Stimulated activated CD4-positive, alpha-beta T cell treated with anti-CD3 and anti-CD28 coated beads, TNF-alpha, amount 100 ng/mL, for 4 hours (primary cell): ENCODE measurements around the gene GRK1.

Experiments used
- DNase-seq, 3 experiments: peaks; one replicate each; pipeline ENCODE4 v3.0.0-alpha.2; 2020; ENCODE audit warnings: low read depth in 3 of 3

The GRK1 gene

DNA sequence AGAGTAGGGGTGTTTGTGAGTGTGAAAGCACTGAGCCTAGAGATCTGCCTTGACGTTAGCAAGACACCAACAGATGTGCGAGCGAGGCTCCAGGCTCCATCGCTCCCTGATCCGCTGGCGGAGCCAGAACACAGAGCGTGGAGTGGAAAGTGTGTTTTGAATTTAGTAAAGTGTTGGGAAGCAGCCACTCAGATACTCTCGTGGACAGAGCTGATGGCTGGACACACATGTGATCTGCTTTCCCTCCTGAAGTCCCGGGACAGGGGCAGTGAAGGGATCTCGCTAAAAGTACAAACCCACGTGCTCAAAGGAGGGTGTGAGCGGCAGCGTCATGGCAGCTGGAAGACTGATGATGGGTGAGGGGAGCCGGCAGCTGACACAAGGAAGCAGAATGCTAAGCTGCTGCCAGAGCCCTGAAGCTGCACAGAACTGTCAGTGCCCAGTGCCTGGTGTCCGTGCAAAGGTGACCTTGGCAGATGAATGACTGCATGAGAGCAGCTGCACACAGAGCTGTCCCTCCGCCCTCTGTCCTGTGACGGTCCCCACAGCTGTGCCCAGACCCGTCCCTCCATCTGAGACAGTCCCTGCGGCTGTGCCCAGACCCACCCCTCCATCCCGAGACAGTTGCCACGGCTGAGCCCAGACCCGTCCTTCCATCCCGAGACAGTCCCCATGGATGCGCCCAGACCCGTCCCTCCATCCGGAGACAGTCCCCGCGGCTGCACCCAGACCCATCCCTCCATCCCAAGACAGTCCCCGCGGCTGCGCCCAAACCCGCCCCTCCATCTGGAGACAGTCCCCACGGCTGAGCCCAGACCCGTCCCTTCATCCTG is 62.4 kb downstream of the GRK1 start:
- no peak for DNase-seq

DNA sequence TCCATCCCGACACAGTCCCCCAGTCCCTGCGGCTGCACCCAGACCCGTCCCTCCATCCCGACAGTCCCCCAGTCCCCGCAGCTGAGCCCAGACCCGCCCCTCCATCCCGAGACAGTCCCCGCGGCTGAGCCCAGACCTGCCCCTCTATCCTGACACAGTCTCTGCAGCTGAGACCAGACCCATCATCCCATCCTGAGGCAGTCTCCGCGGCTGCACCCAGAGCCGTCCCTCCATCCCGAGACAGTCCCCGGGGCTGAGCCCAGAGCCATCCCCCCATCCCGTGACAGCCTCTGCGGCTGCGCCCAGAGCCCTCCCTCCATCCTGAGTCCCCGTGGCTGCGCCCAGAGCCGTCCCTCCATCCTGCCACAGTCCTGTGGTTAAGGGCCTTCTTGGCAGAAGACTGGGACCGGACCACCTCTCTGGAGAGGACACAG is 63.3 kb downstream of the GRK1 start:
- no peak for DNase-seq

DNA sequence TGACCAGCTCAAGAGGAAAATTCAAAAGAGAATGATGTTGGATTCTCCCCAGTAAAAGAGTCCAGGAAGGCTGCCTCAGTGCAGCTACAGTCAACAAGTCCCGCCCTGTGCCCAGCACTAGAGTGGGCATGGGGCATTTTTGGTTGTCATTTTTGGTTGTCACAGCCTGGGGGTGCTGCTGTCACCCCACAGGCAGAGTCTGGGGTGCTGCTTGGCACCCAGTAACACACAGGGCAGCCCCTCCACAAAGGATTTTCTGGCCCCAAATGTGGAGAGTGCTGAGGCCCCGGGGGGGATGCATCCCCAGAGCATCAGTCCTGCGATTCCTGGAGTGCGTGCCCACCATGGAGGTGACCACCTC is 63.8 kb downstream of the GRK1 start:
- DNase-seq, result no peak

DNA sequence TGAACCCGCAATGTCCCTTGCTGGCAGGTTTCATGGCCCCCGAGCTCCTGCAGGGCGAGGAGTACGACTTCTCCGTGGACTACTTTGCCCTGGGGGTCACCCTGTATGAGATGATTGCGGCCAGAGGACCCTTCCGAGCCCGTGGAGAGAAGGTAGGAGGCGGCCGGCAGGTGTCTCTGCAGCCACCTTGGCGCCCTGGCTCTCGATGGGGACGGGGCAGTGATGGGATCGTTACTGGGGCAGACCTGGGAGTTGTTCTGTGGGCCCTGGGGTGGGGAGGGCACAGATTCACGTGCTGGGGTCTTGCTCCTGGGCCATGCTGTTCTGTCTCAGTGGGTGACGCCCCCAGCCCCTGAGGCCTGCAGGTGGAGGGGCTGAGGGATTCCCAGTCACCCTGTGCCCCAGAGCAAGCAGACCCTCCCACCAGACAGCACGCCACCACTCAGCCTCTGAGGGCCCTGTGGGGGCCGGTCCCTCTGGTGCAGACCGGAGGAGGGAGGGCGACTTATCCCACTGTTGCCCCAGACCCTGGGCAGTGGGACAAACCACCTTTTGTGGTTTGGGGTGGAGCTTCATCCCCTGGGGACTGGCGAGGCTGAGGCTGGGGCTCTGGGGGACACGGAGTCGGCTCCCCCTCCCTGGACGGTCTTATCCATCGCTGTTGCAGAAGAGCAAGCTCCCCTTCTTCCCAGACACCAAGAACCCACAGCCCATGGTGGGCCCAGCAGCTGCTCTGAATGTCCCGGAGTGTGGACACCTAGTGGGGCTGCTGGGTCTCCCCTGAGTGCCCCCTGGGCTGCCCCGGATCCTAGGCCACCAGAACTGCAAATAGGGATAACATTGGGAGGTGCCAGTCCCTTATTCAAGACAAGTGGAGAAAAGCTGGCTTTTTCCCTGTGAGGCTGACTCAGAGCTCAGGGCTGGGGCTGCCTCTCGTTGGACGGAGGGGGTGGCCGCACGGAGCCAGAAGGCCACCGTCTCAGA is 64.5 kb downstream of the GRK1 start:
- no peak for DNase-seq

DNA sequence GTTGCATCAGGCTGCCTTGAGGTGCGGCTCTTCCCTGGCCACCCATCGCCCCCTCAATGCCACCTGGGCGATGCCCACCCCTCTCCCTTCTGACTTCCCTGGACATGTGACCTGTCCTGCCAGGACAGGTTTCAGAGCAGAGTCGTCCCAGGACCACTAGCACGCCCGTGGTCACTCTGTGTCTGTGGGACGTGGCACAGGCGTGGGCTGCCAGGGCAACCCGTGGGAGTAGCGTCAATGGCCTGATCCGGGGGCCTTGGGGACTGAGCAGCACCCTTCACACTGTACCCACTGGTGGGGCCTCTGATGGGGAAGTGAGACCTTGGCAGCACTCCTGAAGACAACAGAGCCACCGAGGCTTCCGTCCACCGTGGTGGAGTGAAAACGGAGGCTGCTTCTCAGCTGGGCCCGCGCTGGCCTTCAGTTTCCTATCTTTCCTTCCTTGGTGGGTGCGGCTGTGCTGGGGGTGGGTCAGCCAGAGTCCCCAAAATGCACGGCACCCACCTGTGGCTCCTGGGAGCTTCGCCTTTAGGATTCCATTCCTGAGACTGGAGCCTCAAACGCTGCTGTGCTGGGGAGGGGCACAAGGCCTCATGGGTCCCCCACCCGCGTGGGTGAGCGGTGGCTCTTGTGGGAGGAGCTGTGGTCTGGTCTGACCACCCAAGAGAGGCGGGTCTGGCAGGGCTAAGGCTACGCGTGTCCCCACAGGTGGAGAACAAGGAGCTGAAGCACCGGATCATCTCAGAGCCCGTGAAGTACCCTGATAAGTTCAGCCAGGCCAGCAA is 65.3 kb downstream of the GRK1 start:
- no peak for DNase-seq

DNA sequence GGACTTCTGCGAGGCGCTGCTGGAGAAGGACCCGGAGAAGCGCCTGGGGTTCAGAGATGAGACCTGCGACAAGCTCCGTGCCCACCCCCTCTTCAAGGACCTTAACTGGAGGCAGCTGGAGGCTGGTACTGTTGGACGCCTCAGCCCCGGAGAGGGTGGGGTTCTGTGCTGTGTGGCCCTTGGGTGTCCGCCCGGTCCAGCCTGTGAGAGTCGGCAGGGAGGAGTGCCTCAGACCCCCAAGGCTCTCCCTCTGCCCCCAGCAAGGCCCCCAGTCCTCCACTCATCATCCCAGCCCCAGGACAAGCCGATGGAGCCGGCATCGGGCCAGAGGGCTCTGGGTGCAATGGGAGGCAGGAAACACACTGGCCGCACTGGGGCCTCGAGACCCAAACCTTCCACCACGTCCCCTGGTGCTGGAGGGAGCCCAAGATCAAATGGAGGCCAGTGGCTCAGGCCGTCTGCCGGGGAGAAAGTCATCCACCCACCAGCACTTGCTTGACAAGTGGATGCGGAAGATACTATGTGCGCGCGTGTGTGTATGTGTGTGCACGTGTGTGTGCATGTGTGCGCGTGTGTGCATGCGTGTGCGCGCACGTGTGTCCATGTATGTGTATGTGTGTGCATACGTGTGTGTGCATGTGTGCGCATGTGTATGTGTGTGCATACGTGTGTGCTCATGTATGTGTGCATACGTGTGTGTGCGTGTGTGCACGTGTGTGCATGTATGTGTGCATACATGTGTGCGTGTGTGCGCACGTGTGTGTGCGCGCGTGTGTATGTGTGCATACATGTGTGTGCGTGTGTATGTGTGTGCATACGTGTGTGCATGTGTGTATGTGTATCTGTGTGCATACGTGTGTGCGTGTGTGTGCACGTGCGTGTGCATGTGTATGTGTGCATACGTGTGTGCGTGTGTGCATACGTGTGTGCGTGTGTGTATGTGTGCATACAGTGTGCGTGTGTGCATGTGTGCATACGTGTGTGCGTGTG is 66.2 kb downstream of the GRK1 start:
- DNase-seq, result no peak

DNA sequence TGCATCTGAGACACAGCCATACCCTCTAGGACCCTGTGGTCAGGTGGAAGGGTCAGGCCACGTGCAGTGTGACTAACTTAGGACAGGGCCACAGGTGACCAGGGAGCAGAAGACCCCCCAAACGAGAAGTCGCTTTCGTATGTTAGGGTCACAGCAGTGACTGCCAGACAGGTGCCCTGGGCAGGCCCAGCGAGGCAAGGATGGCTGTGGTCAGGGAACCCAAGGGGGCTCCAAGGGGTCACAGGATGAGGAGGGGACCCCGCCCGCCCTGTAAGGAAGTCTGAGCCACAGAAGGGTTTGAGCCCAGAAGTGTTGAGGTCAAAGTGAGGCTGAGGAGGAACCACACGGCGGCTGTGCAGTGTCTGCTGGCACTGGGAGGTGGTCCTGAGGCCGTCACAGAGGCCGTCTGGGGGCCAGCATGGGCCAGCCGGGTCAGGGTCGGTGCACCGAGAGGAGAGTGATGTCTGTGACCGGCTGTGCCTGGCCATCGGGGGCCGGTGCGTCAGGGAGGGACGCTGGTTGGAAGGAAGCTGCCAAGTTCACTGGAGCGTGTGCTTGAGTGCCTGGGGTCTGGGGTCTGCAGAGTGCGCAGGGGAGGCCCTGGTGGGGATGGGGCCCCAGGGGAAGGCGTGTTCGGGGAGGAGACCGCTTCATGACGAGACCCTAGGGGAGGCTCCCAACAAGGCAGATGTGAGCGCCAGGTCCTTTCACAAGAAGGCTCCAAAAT is 67.2 kb downstream of the GRK1 start:
- no peak for DNase-seq

DNA sequence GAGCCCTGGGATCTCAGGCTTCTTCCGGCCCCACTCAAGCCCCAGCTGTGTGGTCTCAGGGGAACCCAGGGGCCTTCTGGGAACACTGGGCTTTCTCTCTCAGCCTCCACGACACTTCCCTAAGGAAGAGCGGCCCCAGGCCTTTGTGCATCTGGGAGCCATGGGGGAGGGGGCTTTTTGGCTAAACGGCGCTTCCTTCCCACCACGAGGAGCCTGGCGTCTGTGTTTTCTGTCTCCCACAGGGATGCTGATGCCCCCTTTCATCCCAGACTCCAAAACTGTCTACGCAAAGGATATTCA is 67.8 kb downstream of the GRK1 start:
- no peak for DNase-seq

DNA sequence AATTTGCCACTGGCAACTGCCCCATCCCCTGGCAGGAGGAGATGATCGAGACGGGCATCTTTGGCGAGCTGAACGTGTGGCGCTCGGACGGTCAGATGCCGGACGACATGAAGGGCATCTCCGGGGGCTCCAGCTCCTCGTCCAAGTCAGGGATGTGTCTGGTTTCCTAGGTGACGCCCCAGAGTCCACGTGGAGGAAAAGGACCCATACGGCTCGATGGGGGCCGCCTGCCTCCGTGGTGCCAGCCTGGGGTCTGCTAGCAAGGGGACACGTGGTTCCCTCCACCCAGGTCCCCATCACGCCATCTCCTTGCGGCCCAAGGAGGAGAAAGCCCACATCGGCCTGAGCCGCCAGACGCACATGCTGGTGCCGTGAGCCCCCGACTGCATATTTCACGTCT is 68.2 kb downstream of the GRK1 start:
- DNase-seq, result no peak

DNA sequence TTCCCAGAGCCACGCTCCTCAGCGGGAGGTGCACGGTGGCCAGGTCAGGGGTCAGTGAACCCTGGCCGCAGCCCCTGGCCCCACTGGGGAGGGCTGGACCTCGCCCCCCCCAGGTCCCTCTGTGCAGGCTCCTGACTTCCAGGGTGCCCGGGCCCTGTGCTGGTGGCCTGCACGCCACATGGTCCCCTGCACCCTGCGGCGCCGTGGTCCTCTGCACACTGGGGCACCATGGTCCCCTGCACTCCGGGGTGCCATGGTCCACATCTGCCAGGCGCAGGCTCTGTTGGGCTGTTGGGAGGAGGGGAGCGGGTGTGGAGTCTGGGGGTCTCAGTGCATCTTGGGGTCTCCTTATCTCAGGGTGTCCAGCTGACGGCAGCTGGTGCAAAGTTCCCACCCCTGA is 68.7 kb downstream of the GRK1 start:
- DNase-seq, result no peak

DNA sequence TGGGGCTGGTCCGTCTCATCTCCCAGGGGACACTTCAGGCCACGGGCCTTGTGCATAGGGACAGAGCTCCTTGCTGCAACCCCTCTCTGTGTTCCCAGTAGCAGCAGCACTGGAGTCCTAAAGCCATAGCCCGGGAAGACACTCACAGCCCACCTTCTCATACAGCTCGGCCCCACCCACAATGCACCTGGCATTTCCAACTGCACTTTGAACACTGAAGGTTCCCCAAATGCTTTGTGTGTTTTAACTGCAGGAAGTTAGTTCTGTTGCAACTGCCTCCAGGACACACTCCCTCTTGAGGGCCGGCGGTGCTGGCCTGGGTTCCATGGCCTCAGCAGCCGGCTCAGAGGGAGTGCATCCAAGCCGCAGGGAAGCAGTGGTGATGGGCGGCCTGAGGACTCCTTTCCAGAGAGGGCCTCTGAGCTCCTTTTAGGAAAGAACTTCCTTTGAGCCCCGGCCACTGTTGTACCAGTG is 69.3 kb downstream of the GRK1 start:
- DNase-seq, result no peak

DNA sequence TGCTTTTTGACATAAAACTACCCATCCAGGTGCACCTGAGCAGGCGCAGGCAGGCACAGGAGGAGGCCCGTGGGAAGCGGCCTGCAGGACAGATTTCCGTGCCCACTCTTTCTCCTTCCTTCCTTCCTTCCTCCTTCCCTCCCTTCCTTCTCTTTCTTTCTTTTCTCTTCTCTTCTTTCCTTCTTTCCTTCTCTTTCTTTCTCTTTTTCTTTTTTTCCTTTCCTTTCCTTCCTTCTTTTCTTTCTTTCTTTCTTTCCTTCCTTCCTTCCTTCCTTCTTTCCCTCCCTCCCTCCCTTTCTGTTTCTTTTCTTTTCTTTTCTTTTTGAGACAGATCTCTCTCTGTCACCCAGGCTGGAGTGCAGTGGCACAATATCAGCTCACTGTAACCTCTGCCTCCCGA is 70.8 kb downstream of the GRK1 start:
- DNase-seq, result no peak

DNA sequence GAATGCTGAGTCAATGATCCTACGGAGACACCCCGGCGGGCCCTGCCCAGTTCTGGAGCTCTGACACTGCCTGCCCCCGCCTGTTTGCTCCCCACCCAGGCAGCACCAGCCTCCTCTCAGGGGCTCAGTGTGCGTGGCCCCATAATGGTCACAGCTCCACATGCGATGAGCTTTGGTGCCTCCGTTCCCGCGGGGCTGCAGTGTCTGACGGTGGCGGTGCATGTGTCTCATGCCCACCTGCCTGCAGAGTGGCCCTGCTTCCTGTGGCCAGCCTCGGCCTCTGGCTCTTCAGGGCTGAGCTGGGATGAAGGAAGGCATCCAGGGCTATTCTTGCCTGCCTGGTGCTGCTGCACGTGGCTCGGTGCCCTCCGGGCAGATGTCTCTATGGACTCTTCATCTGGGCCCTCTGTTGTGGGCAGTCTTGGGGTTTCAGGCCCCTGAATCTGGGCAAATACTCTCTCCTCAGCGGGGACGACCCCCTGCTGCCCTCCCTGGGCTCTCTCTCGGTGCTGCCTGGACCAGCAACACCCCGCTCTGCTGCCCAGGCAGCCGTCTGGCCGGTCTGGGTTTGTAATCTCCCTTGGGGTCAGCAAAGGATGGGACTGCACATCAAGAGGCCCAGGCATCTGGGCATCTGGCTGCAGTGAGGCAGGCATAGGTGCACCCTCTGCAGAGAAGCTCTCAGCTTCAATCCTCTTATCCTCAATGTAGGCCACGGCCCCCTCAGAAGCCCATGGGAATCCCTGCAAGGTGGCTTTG is 72.7 kb downstream of the GRK1 start:
- no peak for DNase-seq

DNA sequence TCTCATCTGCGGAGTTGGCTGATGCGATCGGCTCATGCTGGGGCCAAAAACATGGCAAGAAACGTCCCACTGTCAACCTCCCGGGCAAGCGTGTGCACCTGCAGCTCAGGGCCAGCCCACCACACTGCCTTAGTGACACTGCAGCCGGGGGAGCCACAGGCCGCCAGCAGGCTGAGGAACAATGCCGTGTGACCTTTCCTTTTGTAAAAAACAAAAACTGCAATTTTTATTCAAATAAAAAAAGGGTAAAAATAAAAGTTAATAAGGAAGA is 73.2 kb downstream of the GRK1 start:
- no peak for DNase-seq

DNA sequence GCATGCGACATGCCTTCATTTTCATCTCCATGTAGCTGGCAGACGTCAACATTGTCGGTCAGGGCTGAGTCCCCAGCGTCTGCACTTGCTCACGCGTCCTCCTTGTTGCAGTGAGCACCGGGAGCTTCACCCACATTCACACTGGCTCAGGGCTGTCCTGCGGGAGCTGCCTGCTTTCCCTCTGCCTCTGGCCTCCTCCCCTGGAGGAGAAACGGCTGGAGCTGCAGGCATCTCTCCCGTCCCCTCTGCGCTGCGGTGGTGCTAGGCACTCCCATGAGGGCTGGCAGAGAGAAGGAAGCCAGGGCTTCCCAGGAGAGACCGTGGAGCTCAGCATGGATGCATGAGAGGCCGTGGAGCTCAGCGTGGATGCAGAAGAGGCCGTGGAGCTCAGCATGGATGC is 73.6 kb downstream of the GRK1 start:
- DNase-seq, result no peak

DNA sequence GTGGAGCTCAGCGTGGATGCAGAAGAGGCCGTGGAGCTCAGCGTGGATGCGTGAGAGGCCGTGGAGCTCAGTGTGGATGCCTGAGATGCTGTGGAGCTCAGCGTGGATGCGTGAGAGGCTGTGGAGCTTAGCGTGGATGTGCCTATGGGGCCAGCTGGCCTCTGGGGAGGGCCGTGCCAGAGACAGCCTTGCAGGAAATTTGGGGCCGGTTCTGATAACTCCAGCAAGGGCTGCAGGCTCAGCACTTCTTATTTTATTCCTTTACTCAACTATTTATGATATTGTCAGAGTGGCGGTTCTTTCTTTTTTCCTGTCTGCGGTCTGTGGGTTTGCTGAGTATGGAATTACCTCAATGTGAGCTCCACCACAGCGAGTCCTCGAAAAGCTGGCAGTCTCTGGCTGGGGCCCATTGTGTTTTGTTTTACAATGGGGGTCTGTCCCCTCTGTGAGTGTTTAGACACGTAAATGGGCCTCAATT is 74.2 kb downstream of the GRK1 start:
- DNase-seq, result no peak

DNA sequence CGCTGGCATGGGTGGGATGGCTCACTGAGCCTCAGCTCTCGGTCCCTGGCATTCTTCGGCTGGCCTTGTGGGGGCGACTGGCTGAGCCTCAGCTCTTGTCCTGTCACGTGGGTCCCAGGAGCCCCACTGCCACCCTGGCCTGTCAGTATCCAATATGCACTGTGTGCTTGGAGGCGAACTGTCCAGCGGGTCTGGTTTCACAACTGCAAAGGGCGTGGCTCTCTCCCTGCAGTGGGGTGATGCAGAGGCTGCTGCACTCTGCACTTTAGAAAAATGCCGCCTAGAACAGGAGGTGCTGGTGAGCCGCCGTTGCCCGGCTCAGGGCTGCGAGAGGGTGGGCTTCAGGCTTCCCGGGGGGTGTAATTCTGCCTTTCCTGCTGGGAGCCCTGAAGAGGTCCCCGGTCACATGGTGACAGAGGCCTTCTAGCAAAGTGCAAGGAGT is 75.0 kb downstream of the GRK1 start:
- no peak for DNase-seq

DNA sequence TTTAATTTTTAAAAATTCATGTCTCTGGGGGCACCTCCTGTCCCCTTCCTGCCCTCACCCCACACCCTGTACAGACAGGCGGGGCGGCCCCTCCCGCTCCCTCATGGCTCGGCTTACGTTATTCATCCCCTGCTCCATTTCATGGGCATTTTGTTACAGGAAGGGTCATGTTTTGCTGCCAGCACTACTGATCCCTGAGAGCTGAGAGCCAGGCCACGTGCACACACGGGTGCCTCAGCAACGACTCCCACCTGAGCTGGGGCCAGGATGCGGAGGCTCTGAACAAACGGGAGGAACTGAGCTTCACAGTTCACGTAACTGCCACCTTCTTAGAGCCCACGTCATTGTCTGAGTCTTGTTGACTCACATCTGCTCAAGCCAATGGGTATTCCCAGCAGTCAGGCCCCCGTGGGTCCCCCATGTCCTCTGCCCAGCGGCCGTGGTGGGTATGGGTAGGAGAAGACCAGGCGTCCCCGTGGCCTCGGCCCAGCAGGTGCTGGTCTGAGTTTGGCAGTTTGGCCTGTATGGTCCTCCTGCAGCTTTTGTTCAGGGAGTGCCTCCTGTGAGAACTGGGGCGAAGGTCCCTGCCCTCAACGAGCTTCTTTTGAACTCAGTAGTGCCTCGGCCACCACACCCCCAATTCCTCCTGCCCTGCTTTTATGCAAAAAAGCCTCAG is 75.6 kb downstream of the GRK1 start:
- DNase-seq, result no peak
